Hepatocyte (in vitro differentiated cells): ENCODE measurements around the gene SLC9A5. TPM values are rescaled to one million over a fixed set of nuclear protein-coding genes. Genes with fewer than 3 reads are reported as not detected.

Experiments
- DNase-seq: peaks from one replicate; pipeline ENCODE4 v3.0.0-alpha.2; 2016; ENCODE audit warnings: low spot score
- H2AFZ ChIP-seq: fragments of 200-600 bp; sonication (generic); 2 replicates; pipeline ENCODE4 v1.6.0; 2016; ENCODE audit warnings: antibody characterized with exemption, mild to moderate bottlenecking
- H3K27ac ChIP-seq: fragments of 200-600 bp; sonication (generic); 2 replicates; pipeline ENCODE4 v1.5.1; 2016; ENCODE audit warnings: mild to moderate bottlenecking
- H3K27me3 ChIP-seq: fragments of 200-600 bp; sonication (generic); 2 replicates; pipeline ENCODE4 v1.6.1; 2016
- H3K36me3 ChIP-seq: fragments of 200-600 bp; sonication (generic); replicated peaks from 2 replicates; pipeline ENCODE4 v1.5.1; 2016; ENCODE audit warnings: low read depth; ENCODE audit not compliant: insufficient read depth
- H3K4me1 ChIP-seq: fragments of 200-600 bp; sonication (generic); 2 replicates; pipeline ENCODE4 v1.5.1; 2016; ENCODE audit warnings: mild to moderate bottlenecking, moderate library complexity; ENCODE audit not compliant: insufficient read depth
- H3K4me2 ChIP-seq: fragments of 200-600 bp; sonication (generic); 2 replicates; pipeline ENCODE4 v1.6.0; 2016
- H3K4me3 ChIP-seq: fragments of 200-600 bp; sonication (generic); 2 replicates; pipeline ENCODE4 v1.5.1; 2016; ENCODE audit warnings: mild to moderate bottlenecking
- H3K79me2 ChIP-seq: fragments of 200-600 bp; sonication (generic); 2 replicates; pipeline ENCODE4 v1.6.0; 2017; ENCODE audit warnings: mild to moderate bottlenecking
- H3K9me2 ChIP-seq: fragments of 200-600 bp; sonication (generic); replicated peaks from 2 replicates; pipeline ENCODE4 v1.6.0; 2017; ENCODE audit warnings: mild to moderate bottlenecking; ENCODE audit not compliant: insufficient read depth
- H3K9me3 ChIP-seq: fragments of 200-600 bp; sonication (generic); 2 replicates; pipeline ENCODE4 v1.5.1; 2016; ENCODE audit warnings: low read depth, mild to moderate bottlenecking
- H4K20me1 ChIP-seq: fragments of 200-600 bp; sonication (generic); 2 replicates; pipeline ENCODE4 v1.6.0; 2016; ENCODE audit warnings: mild to moderate bottlenecking; ENCODE audit not compliant: insufficient read depth, poor library complexity, severe bottlenecking
- EZH2 ChIP-seq: fragments of 200-600 bp; sonication (generic); IDR thresholded peaks from 2 replicates; pipeline ENCODE4 v1.6.1; 2016; ENCODE audit warnings: antibody characterized with exemption, mild to moderate bottlenecking, borderline replicate concordance
- EZH2phosphoT487 ChIP-seq: fragments of 200-600 bp; sonication (generic); IDR thresholded peaks from one replicate; pipeline ENCODE4 v1.6.1; 2018; ENCODE audit warnings: antibody characterized with exemption, mild to moderate bottlenecking, low read depth, moderate library complexity; ENCODE audit not compliant: unreplicated experiment, severe bottlenecking
- WGBS: methylation state at CpG from one replicate; pipeline ENCODE4 v1.1.6; 2016; ENCODE audit warnings: low lambda C conversion rate; ENCODE audit errors: missing lambda C conversion rate; 5-methylcytosine and 5-hydroxymethylcytosine counted together
- polyA plus RNA-seq: library from polyadenylated mRNA; unstranded; fragments of >200 nt; fragmentation: Nextera tagmentation; extraction: Ambion mirVana; gene quantifications from 2 replicates; pipeline ENCODE4 v1.2.1, GENCODE V29; 2016
- total RNA-seq: library from RNA; depleted of rRNA; stranded (reverse); fragments of >200 nt; gene quantifications from 2 replicates; pipeline ENCODE4 v1.2.3, GENCODE V29; 2014
- TF ChIP-seq, protein P1 (sequence below): fragments of 200-600 bp; sonication (generic); IDR thresholded peaks from 2 replicates; pipeline ENCODE4 v1.5.1; 2016; ENCODE audit warnings: antibody characterized with exemption, mild to moderate bottlenecking; ENCODE audit not compliant: poor library complexity

SLC9A5 gene
- total and polyA plus RNA-seq, 2 experiments from 2014 or later, result 1.4 to 1.5 TPM

DNA sequence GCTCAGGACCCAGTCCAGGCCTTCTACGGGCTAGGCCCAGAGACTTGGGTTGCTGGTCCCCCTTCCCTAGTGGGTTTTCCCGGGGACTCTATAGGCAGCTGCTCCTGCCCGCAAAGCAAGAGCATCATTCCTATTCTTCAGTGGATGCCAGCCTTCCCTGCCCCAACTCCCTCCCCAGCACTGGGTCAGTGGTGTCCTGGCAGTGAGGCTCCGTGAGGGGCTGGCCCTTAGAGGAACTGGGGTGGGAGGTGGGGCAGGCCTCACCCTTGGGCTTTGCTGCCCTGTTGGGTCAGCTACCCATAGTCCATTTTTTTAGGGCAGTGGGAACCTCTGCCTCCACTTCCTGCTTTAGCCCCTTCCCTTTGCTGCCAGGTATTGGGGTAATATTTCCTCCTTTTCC lies 22.7 kb downstream of the SLC9A5 start:
- WGBS, result 96% methylated on average over 4 of the region's 4 CpGs
- Histone ChIP-seq H4K20me1 (no peaks in the 10 kb centered on the region), H3K9me3 (no peaks in the 10 kb centered on the region), H3K4me1 (no peaks in the 10 kb centered on the region), H3K36me3 (no peaks in the 10 kb centered on the region), H2AFZ (no peak overlapping the region), H3K27me3 (no peaks in the 10 kb centered on the region), H3K4me2 (no peak overlapping the region), H3K79me2 (no peaks in the 10 kb centered on the region), H3K4me3 (no peak overlapping the region), H3K27ac (no peak overlapping the region), H3K9me2 (no peaks in the 10 kb centered on the region)
- TF ChIP-seq EZH2phosphoT487 (no peak), EZH2 (no peak)
- TF ChIP-seq, protein P1, sequence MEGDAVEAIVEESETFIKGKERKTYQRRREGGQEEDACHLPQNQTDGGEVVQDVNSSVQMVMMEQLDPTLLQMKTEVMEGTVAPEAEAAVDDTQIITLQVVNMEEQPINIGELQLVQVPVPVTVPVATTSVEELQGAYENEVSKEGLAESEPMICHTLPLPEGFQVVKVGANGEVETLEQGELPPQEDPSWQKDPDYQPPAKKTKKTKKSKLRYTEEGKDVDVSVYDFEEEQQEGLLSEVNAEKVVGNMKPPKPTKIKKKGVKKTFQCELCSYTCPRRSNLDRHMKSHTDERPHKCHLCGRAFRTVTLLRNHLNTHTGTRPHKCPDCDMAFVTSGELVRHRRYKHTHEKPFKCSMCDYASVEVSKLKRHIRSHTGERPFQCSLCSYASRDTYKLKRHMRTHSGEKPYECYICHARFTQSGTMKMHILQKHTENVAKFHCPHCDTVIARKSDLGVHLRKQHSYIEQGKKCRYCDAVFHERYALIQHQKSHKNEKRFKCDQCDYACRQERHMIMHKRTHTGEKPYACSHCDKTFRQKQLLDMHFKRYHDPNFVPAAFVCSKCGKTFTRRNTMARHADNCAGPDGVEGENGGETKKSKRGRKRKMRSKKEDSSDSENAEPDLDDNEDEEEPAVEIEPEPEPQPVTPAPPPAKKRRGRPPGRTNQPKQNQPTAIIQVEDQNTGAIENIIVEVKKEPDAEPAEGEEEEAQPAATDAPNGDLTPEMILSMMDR, result no peak
- DNase-seq, result no peak

DNA sequence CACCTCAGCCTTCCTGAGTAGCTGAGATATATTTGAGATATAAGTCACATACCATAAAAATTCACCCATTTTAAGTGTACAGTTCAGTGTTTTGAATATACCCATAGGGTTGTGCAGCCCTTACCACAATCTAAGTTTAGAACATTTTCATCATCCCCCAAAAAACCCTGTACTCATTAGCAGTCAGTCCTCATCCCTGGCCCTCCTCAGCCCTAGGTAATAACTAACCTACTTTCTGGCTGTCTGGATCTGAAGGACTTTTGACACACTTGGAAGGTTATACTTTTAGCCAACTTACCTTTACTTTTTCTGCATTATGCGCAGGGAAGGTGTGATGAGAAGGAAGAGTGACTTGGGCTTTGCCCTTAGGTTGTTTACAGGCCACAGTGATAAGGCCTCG lies 26.5 kb downstream of the SLC9A5 start:
- Histone ChIP-seq H3K4me1 (peaks cover 24% of the 10 kb centered on the region), H3K9me3 (no peaks in the 10 kb centered on the region), H4K20me1 (no peaks in the 10 kb centered on the region), H3K27me3 (no peaks in the 10 kb centered on the region), H3K27ac (no peak overlapping the region), H3K9me2 (no peaks in the 10 kb centered on the region), H3K4me3 (no peak overlapping the region), H3K36me3 (no peaks in the 10 kb centered on the region), H3K4me2 (no peak overlapping the region), H3K79me2 (no peaks in the 10 kb centered on the region), H2AFZ (no peak overlapping the region)
- TF ChIP-seq, protein P1, result no peak
- TF ChIP-seq EZH2 (no peak), EZH2phosphoT487 (no peak)
- WGBS, result 80% methylated on average over 2 of the region's 2 CpGs
- no peak for DNase-seq

DNA sequence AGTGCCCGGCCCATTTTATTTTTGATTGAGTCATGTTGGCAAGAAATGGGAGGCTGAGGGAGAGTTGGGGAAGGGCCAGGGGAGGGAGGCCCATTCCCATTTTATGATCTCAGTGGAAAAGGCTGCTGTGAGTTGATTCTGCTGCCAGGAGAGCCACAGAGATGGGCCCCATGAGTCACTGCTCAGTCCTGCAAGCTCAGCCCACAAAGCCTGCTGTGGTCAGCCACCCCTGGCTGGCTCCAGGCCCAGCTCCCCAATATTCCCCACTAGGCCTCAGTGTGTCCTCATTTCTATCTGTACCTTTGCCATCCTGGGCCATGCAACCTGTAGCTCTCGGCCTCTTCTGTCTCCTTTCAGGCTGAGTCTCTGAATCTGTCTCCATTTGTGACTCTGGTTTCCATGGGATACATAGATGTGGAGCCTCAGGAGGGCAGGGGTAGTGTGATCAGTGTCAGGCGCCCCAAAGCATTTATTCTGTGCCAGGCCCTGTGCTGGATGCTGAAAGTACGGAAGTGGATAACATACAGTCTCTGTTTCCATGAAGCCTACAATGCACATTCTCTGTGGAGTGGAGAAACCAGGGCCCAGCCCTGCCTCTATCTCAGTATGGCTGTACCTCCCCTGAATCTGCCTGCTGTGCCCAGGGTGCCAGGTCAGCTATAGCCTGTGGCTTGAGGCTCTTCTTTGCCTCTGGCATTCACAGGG lies 28.7 kb downstream of the SLC9A5 start:
- Histone ChIP-seq H3K4me3 (no peak overlapping the region), H4K20me1 (no peaks in the 10 kb centered on the region), H3K27ac (peak overlapping the region; percentile 85), H3K36me3 (no peaks in the 10 kb centered on the region), H3K9me3 (no peaks in the 10 kb centered on the region), H3K9me2 (no peaks in the 10 kb centered on the region), H3K27me3 (no peaks in the 10 kb centered on the region), H2AFZ (no peak overlapping the region), H3K4me2 (peak overlapping the region; percentile 87), H3K79me2 (no peaks in the 10 kb centered on the region), H3K4me1 (peaks cover 24% of the 10 kb centered on the region)
- TF ChIP-seq EZH2phosphoT487 (no peak), EZH2 (no peak)
- TF ChIP-seq, protein P1, result no peak
- WGBS, result 85% methylated on average over 4 of the region's 4 CpGs
- peak; percentile 83 for DNase-seq
